Caco-2 (cell line): Measurements from ENCODE around the gene PLSCR1. TPM values are rescaled to one million over a fixed set of nuclear protein-coding genes. Genes with fewer than 3 reads are reported as not detected.

Source experiments
- BruUV-seq: library from RNA; stranded (reverse); fragments of 400-500 nt; replicated peaks from 2 replicates; lab custom pipeline; 2021; lab: Mats Ljungman, UMichigan
- CTCF ChIA-PET: fragments of 300-600 bp; sonication (Branson Sonifier 250); formaldehyde crosslinking; loops from one replicate; lab custom pipeline; 2022; ENCODE audit warnings: antibody characterized with exemption; lab: Charles Lee
- POLR2A ChIA-PET: fragments of 300-600 bp; sonication (Branson Sonifier 250); formaldehyde crosslinking; loops from one replicate; lab custom pipeline; 2022; ENCODE audit warnings: antibody characterized with exemption; lab: Charles Lee
- DNase-seq, 2 experiments: peaks; one replicate each; pipeline versions ENCODE4 v3.0.0 to v3.0.0-alpha.2; 2020 to 2022
- H3K27me3 ChIP-seq: replicated peaks from 2 replicates; pipeline ENCODE4 v1.6.0; 2011; ENCODE audit warnings: low read length; ENCODE audit not compliant: control insufficient read depth, insufficient read depth
- H3K36me3 ChIP-seq: 2 replicates; pipeline ENCODE4 v1.5.1; 2011; ENCODE audit warnings: low read length; ENCODE audit not compliant: control insufficient read depth, insufficient read depth
- H3K4me1 ChIP-seq: fragments of 250-450 bp; sonication (Bioruptor Pico); 2 replicates; pipeline ENCODE4 v1.5.1; 2020; ENCODE audit warnings: mild to moderate bottlenecking
- H3K4me3 ChIP-seq: 2 replicates; pipeline ENCODE4 v1.5.1; 2011; ENCODE audit warnings: low read depth, mild to moderate bottlenecking, control low read depth, low read length
- H3K9me3 ChIP-seq: fragments of 250-450 bp; sonication (Bioruptor Pico); 2 replicates; pipeline ENCODE4 v1.5.1; 2020; ENCODE audit warnings: mild to moderate bottlenecking, moderate library complexity
- H3K27ac Mint-ChIP-seq: one replicate; pipeline ENCODE4 v1.8.0; 2022; ENCODE audit warnings: mixed read lengths; ENCODE audit not compliant: unreplicated experiment
- H3K27me3 Mint-ChIP-seq: one replicate; pipeline ENCODE4 v1.8.0; 2022; ENCODE audit warnings: mixed read lengths; ENCODE audit not compliant: insufficient read depth, unreplicated experiment
- H3K36me3 Mint-ChIP-seq: one replicate; pipeline ENCODE4 v1.8.0; 2022; ENCODE audit warnings: mild to moderate bottlenecking, mixed read lengths; ENCODE audit not compliant: insufficient read depth, unreplicated experiment
- H3K4me1 Mint-ChIP-seq: one replicate; pipeline ENCODE4 v1.8.0; 2022; ENCODE audit warnings: low read depth, mixed read lengths; ENCODE audit not compliant: unreplicated experiment
- H3K4me3 Mint-ChIP-seq: one replicate; pipeline ENCODE4 v1.8.0; 2022; ENCODE audit warnings: mild to moderate bottlenecking, moderate library complexity, mixed read lengths; ENCODE audit not compliant: unreplicated experiment
- H3K9me3 Mint-ChIP-seq: one replicate; pipeline ENCODE4 v1.8.0; 2022; ENCODE audit warnings: mixed read lengths; ENCODE audit not compliant: unreplicated experiment
- CTCF ChIP-seq, 2 experiments: fragments of 200-600 bp in 1 of 2; IDR thresholded peaks; 1 replicate in 1 of 2; 2 replicates in 1 of 2; pipeline versions ENCODE4 v1.5.1 to v1.8.0; 2011 to 2022; ENCODE audit warnings: antibody characterized with exemption in 1 of 2, control low read depth in 1 of 2, inconsistent platforms in 1 of 2, low read depth in 1 of 2, low read length in 1 of 2, mild to moderate bottlenecking in 1 of 2, moderate library complexity in 1 of 2; ENCODE audit not compliant: insufficient read depth in 1 of 2, severe bottlenecking in 1 of 2, unreplicated experiment in 1 of 2
- intact Hi-C: fragments of 100-400 bp; cut with micrococcal nuclease; formaldehyde crosslinking; loops from one replicate; pipeline ENCODE4 v1.10.0; 2022; ENCODE audit not compliant: unreplicated experiment
- total RNA-seq: library from RNA; stranded (reverse); gene quantifications from 2 replicates; pipeline ENCODE4 v1.2.3, GENCODE V29; 2022

Gene PLSCR1
- total RNA-seq, 1 experiment from 2014 or later = 116 TPM

- Mint-ChIP-seq H3K9me3 (no peaks in the 10 kb centered on the region), H3K27me3 (no peaks in the 10 kb centered on the region), H3K36me3 (peaks cover 16% of the 10 kb centered on the region), H3K27ac (no peak overlapping the region), H3K4me3 (peak overlapping the region; percentile 91), H3K4me1 (peaks cover 23% of the 10 kb centered on the region)
- Histone ChIP-seq H3K36me3 (no peaks in the 10 kb centered on the region), H3K27me3 (no peaks in the 10 kb centered on the region), H3K4me1 (0 out of 2 replicates have a peak, but pooled peaks cover 8% of the 10 kb centered on the region), H3K9me3 (no peaks in the 10 kb centered on the region), H3K4me3 (no peak overlapping the region)
- no TSS peak for BruUV-seq
- ChIA-PET POLR2A (no interaction called here), CTCF (no interaction called here)
- TF ChIP-seq CTCF (IDR thresholded peaks at IDR 0.05; ENCODE audit: insufficient read depth in 1 of 2, low read depth in 1 of 2, low read length in 1 of 2, severe bottlenecking in 1 of 2, unreplicated experiment in 1 of 2) = no peak
- intact Hi-C loops = loop anchor here (5.0 kb wide), 1 partner anchor 380 kb away; the partner anchor contains the start of gene PLOD2
- DNase-seq = no peak
Observed at GRCh38 chr3:146542179-146542578, 2.2 kb downstream of the PLSCR1 start.

- no peak overlapping the region for H3K27ac Mint-ChIP-seq
- peaks cover 24% of the 10 kb centered on the region for H3K4me1 Mint-ChIP-seq
- intact Hi-C loops = loop anchor here (5.0 kb wide), 1 partner anchor 379 kb away; the partner anchor contains the start of gene PLOD2
- Histone ChIP-seq H3K9me3 (no peaks in the 10 kb centered on the region), H3K4me1 (0 out of 2 replicates have a peak, but pooled peaks cover 8% of the 10 kb centered on the region), H3K4me3 (no peak overlapping the region), H3K27me3 (no peaks in the 10 kb centered on the region), H3K36me3 (no peaks in the 10 kb centered on the region)
- H3K36me3 Mint-ChIP-seq = peaks cover 22% of the 10 kb centered on the region
- DNase-seq = no peak
- BruUV-seq = no TSS peak
- H3K4me3 Mint-ChIP-seq = no peak overlapping the region
- no peaks in the 10 kb centered on the region for H3K9me3 Mint-ChIP-seq
- H3K27me3 Mint-ChIP-seq = no peaks in the 10 kb centered on the region
- POLR2A ChIA-PET = no interaction called here
- CTCF ChIA-PET = no interaction called here
- TF ChIP-seq CTCF (IDR thresholded peaks at IDR 0.05; ENCODE audit: insufficient read depth in 1 of 2, low read depth in 1 of 2, low read length in 1 of 2, severe bottlenecking in 1 of 2, unreplicated experiment in 1 of 2) = no peak
Observed at GRCh38 chr3:146540978-146541377, 3.4 kb downstream of the PLSCR1 start.

GRCh38 chr3:146540236-146540635 lies 4.2 kb downstream of the PLSCR1 start:
- Mint-ChIP-seq H3K36me3 (peaks cover 22% of the 10 kb centered on the region), H3K27ac (no peak overlapping the region), H3K27me3 (no peaks in the 10 kb centered on the region), H3K4me1 (peaks cover 24% of the 10 kb centered on the region), H3K4me3 (no peak overlapping the region), H3K9me3 (no peaks in the 10 kb centered on the region)
- intact Hi-C loops = loop anchor here (5.0 kb wide), 1 partner anchor 378 kb away; the partner anchor contains the start of gene PLOD2
- ChIA-PET CTCF (no interaction called here), POLR2A (no interaction called here)
- no peak for TF ChIP-seq CTCF (IDR thresholded peaks at IDR 0.05; ENCODE audit: insufficient read depth in 1 of 2, low read depth in 1 of 2, low read length in 1 of 2, severe bottlenecking in 1 of 2, unreplicated experiment in 1 of 2)
- H3K4me1 ChIP-seq = 0 out of 2 replicates have a peak, but pooled peaks cover 8% of the 10 kb centered on the region
- BruUV-seq = no TSS peak
- no peaks in the 10 kb centered on the region for H3K27me3 ChIP-seq
- no peak for DNase-seq
- H3K9me3 ChIP-seq = no peaks in the 10 kb centered on the region
- H3K36me3 ChIP-seq = no peaks in the 10 kb centered on the region
- no peak overlapping the region for H3K4me3 ChIP-seq
